UCSD-AML1 (cell line): ENCODE data around the gene SNRNP70.
"Not testable (repeated sequence)": the region's sequence is repeated elsewhere in the genome, so short reads cannot be mapped to it uniquely, and the experiment has no call there.

ENCODE experiments used
- DNase-seq: peaks from one replicate; lab custom pipeline; 2025; ENCODE audit not compliant: unreplicated experiment; lab: John Stamatoyannopoulos, UW

SNRNP70 gene

DNA sequence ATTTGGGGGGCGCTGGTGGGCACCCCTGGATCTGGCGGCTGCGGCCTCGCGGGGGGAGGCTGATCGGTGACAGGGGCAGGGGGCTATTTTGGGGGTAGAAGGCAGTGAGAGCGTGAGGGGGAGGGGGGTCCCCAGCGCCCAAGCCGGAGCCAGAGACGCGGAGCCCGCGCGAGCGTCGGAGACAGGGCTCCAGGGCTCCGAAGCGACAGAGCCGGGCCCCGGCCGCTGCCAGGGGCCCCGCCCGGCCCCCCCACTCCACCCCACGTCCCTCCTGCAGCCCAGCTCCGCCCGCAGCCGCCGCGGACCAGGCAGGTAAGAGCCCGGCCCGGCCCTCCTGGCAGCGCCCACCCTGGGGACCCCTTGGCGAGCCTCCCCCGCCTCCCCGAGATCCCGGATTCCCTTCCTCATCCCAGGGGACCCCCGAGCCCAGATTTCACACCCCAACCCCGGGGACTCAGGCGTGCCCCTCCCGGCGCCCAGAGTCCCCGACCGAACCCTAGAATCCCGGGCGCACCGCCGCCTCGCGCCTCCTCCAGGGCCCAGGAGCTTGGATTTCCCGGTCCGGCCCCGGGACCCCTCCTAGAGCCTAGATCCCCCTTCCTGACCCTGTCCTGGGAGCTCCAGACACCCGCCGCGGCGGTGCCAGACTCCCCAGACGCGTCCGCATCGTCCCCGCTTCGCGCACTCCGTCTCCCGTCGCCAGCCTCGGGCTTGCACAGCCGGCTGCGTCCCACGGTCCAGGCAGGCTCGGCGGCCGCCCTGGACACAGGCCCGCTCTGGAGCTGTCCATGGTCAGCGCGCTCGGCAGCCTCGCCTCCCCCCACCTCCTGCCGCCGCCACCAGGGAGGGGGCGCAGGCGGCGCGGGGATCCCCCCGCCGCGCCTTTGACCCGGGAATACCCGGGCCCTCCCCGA lies 34.4 kb downstream of the SNRNP70 start, which contains the start of gene PPFIA3:
Gene PPFIA3 (plus strand): TSS at position 134 of the 914 bp plus-strand sequence. CDS start 8,330 bp downstream, outside the sequence.
- no peak for DNase-seq

GRCh38 chr19:49120325-49120683 lies 35.1 kb downstream of the SNRNP70 start:
- DNase-seq = no peak

GRCh38 chr19:49120868-49121267 lies 35.6 kb downstream of the SNRNP70 start:
- no peak for DNase-seq

DNA sequence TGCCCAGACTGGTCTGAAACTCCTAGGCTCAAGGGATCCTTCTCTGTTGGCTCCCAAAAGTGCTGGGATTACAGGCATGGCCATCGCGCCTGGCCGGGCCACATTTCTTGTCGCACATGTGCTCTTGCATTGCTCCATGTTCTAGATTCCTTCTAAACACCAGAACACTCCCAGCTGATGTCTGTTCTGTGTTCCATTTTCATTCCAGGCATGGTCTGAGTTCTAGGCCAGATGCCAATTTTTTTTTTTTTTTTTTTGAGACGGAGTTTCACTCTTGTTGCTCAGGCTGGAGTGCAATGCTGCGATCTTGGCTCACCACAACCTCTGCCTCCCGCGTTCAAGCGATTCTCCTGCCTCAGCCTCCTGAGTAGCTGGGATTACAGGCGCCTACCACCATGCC lies 36.6 kb downstream of the SNRNP70 start:
- DNase-seq = not testable (repeated sequence)

- not testable (repeated sequence) for DNase-seq
Observed at GRCh38 chr19:49123285-49123684, 38.0 kb downstream of the SNRNP70 start.

DNA sequence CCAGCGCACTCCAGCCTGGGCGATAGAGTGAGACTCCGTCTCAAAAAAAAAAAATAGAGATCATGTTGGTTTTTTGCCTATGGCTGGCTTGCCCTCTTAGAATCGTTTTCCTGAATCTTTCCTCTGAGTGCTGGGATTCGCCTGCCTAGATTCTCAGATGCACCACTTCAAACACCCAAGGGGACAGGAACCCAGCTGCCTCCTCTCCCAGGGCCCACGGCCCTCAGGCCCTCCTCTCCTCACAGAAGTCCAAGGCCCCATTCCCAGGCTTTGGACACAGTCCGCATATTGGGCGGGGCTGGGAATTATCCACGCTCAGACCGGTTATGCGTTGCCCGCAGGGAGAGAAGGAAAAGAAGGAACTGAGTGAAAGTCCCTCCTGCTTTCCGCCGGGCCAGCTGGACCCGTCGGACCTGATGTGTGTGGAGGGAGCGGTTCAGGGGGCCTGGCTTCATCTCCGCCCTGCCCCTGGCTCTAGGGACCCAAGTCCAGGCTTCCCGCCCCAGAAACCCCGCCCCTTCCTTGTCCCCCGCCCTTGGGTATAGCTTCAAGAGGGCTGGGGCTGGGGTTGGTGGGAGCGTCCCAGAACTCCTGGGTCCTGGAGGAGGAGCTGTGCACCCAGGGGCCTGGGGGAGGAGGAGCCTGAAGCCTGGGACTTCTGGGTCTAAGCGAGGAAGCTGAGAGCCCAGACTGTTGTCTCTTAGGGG lies 39.9 kb downstream of the SNRNP70 start:
- no peak for DNase-seq

- no peak for DNase-seq
Observed at GRCh38 chr19:49126575-49126974, 41.3 kb downstream of the SNRNP70 start.

DNA sequence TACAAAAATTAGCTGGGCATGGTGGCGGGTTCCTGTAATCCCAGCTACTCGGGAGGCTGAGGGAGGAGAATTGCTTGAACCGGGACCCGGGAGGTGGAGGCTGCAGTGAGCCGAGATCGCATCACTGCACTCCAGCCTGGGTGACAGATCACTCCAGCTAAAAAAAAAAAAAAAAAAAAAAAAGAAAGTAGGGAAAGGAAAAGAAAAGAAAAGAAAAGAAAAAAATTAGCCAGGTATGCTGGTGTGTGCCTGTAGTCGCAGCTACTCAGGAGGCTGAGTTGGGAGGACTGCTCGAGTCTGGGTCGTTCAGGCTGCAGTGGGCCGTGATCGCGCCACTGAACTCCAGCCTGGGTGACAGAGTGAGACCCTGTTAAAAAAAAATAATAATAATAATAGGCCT lies 42.0 kb downstream of the SNRNP70 start:
- DNase-seq = not testable (repeated sequence)

GRCh38 chr19:49127674-49128544 lies 42.7 kb downstream of the SNRNP70 start:
- DNase-seq = peak; percentile 97

- DNase-seq = no peak
Observed at GRCh38 chr19:49128545-49129237, 43.4 kb downstream of the SNRNP70 start.

GRCh38 chr19:49129238-49129583 lies 44.0 kb downstream of the SNRNP70 start:
- no peak for DNase-seq

DNA sequence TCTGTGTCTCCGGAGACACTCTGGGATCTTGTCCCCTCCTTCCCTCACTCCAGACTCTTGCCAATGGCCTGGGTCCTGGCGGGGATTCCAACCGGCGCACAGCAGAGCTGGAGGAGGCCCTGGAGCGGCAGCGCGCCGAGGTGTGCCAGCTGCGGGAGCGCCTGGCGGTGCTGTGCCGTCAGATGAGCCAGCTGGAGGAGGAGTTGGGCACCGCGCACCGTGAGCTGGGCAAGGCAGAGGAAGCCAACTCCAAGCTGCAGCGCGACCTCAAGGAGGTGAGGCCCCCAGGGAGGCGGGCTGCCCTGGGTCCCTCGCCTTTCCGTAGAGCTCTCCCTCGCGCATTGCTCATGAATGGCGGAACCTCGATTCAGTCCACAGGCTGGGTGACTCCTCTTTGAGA lies 45.1 kb downstream of the SNRNP70 start:
- DNase-seq = no peak

- no peak for DNase-seq
Observed at GRCh38 chr19:49132974-49133609, 47.8 kb downstream of the SNRNP70 start.

GRCh38 chr19:49133621-49134454 lies 48.6 kb downstream of the SNRNP70 start:
- no peak for DNase-seq

DNA sequence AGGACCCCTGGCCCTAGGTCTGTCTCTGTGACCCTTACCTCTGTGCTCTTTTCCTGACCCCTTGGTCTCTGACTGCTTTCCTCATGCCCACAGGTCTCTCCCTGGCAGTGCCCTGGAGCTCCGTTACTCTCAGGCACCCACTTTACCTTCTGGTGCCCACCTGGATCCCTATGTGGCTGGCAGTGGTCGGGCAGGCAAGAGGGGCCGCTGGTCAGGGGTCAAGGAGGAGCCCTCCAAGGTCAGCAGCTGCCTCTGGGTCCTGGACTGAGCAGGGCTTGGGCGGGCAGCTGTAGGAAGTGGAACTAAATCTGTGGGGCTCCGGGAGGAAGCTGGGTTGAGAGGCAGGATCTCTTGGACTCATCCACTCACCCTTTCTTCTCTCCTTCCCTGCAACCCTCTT lies 50.4 kb downstream of the SNRNP70 start:
- DNase-seq = no peak

- no peak for DNase-seq
Observed at GRCh38 chr19:49136771-49137171, 51.5 kb downstream of the SNRNP70 start.

GRCh38 chr19:49140951-49141350 lies 55.7 kb downstream of the SNRNP70 start:
- no peak for DNase-seq

DNA sequence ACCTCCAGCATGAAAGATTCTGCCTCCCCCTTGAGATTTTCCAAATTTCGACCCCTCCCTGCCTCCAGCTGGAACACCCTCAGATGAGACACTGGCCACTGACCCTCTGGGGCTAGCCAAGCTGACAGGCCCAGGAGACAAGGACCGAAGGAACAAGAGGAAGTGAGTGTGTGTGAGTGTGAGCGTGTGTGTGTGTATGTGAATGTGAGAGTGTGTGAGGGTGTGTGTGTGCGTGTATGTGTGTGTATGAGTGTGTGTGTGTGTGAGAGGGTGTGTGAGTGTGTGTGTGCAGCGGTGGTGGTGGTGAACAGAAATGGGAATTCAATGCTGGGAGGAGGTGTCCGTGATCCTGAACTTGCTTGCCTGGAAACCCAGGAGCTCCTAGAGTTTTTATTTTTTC lies 56.1 kb downstream of the SNRNP70 start:
- DNase-seq = no peak

- DNase-seq = no peak
Observed at GRCh38 chr19:49142866-49143335, 57.6 kb downstream of the SNRNP70 start.
